DOHH2 (cell line): Measurements from ENCODE around the gene MRPL38.

Source experiments
- H3F3A ChIP-seq: fragments of 200-600 bp; sonication (generic), shearing (Covaris generic); 2 replicates; pipeline ENCODE4 v1.6.0; 2016; ENCODE audit warnings: antibody characterized with exemption, mild to moderate bottlenecking; ENCODE audit not compliant: control insufficient read depth, insufficient read depth
- H3K27ac ChIP-seq: fragments of 200-600 bp; sonication (generic); 2 replicates; pipeline ENCODE4 v1.5.1; 2014; ENCODE audit warnings: low read depth, mild to moderate bottlenecking, low read length, moderate library complexity
- H3K27me3 ChIP-seq: fragments of 200-600 bp; sonication (generic); 2 replicates; pipeline ENCODE4 v1.6.1; 2014; ENCODE audit warnings: mild to moderate bottlenecking, low read length, mixed read lengths; ENCODE audit not compliant: control insufficient read depth
- H3K36me3 ChIP-seq: fragments of 200-600 bp; sonication (generic); 2 replicates; pipeline ENCODE4 v1.6.1; 2014; ENCODE audit warnings: mild to moderate bottlenecking, low read length, moderate library complexity, mixed read lengths; ENCODE audit not compliant: control insufficient read depth
- H3K4me1 ChIP-seq: fragments of 200-600 bp; sonication (generic); 2 replicates; pipeline ENCODE4 v1.6.1; 2014; ENCODE audit warnings: mild to moderate bottlenecking, low read length, mixed read lengths; ENCODE audit not compliant: control insufficient read depth
- H3K4me2 ChIP-seq: fragments of 200-600 bp; sonication (generic); 2 replicates; pipeline ENCODE4 v1.6.0; 2014; ENCODE audit warnings: mild to moderate bottlenecking, low read length, moderate library complexity
- H3K4me3 ChIP-seq: fragments of 200-600 bp; sonication (generic); 2 replicates; pipeline ENCODE4 v1.5.1; 2014; ENCODE audit warnings: mild to moderate bottlenecking, low read length, mixed read lengths
- H3K79me2 ChIP-seq: fragments of 200-600 bp; sonication (generic); 2 replicates; pipeline ENCODE4 v1.6.1; 2014; ENCODE audit warnings: mild to moderate bottlenecking, low read length, mixed read lengths; ENCODE audit not compliant: control insufficient read depth
- H3K9me2 ChIP-seq: fragments of 200-600 bp; sonication (generic); replicated peaks from 2 replicates; pipeline ENCODE4 v1.6.1; 2014; ENCODE audit warnings: mild to moderate bottlenecking, low read length, mixed read lengths; ENCODE audit not compliant: control insufficient read depth
- H3K9me3 ChIP-seq: fragments of 200-600 bp; sonication (generic); 2 replicates; pipeline ENCODE4 v1.6.1; 2014; ENCODE audit warnings: antibody characterized with exemption, low read length, mixed read lengths; ENCODE audit not compliant: control insufficient read depth, insufficient read depth
- H4K20me1 ChIP-seq: fragments of 200-600 bp; sonication (generic); 2 replicates; pipeline ENCODE4 v1.6.0; 2014; ENCODE audit warnings: low read depth, mild to moderate bottlenecking, antibody characterized with exemption, low read length, moderate library complexity; ENCODE audit not compliant: control insufficient read depth, insufficient read depth
- EZH2phosphoT487 ChIP-seq: fragments of 200-600 bp; sonication (generic); IDR thresholded peaks from 2 replicates; pipeline ENCODE4 v1.6.1; 2017; ENCODE audit warnings: borderline replicate concordance, mild to moderate bottlenecking, antibody characterized with exemption, low read length, moderate library complexity, mixed read lengths
- TF ChIP-seq, protein P1 (sequence below): fragments of 200-600 bp; sonication (generic); IDR thresholded peaks from one replicate; pipeline ENCODE4 v1.5.1; 2014; ENCODE audit warnings: antibody characterized with exemption, mild to moderate bottlenecking, low read depth, low read length; ENCODE audit not compliant: poor library complexity, severe bottlenecking

The MRPL38 gene

DNA sequence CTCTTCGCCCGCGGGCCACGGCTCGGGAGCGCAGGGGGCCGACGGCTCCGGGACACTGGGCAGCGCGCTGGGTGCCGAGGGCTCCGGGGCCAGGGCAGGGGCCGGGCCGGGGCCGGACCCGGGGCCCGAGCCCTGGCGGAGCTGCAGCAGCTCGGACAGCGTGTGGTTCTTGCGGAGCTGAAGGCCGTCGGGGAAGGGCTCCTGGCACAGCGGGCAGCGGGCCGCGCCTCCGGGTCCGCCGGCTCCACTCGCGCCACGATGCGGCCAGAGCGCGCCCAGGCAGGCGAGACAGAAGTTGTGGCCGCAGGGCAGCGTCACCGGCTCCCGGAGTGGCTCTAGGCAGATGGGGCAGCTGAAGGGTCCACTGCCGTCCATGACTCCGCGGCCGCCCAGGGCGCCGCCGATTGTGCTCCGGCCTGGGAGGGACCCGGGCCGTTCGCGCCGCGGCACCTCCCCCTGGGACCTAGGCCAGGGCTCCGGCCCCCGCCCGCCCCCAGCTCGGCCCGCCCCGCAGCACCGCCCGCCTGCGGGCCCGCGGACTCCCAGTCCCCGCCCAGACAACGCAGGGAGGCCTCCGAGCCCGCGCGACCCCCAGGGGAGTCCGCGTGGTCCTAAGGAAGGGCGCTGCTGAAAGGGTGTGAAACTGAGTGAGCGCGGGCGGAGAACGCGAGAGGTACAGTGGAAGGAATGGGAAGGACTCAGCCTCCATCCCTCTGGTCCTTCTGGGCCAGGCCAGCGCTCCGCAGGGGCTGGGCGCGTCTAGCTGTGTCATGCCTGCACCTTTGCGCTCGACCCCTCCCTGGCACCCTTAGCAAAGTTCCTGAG is 26.3 kb downstream of the MRPL38 start, which contains the start of gene TRIM47:
TRIM47 (minus strand) TSS at position 408 of the 825 bp plus-strand sequence; CDS start at position 375, 33 bp downstream.
- Histone ChIP-seq H3K4me2 (peak within 1 kb of the TSS; percentile 98), H4K20me1 (no peaks in the 10 kb centered on the region), H3K27ac (peak within 1 kb of the TSS; percentile 80), H3K27me3 (peaks cover 11% of the 10 kb centered on the region), H3K9me2 (no peaks in the 10 kb centered on the region), H3K79me2 (peaks cover 15% of the 10 kb centered on the region), H3K4me1 (peaks cover 40% of the 10 kb centered on the region), H3K36me3 (peaks cover 10% of the 10 kb centered on the region), H3F3A (0 out of 2 replicates have a peak, but pooled peaks cover 6% of the 10 kb centered on the region), H3K9me3 (no peaks in the 10 kb centered on the region), H3K4me3 (peak within 1 kb of the TSS; percentile 75)
- TF ChIP-seq EZH2phosphoT487 = no peak
- TF ChIP-seq, protein P1, sequence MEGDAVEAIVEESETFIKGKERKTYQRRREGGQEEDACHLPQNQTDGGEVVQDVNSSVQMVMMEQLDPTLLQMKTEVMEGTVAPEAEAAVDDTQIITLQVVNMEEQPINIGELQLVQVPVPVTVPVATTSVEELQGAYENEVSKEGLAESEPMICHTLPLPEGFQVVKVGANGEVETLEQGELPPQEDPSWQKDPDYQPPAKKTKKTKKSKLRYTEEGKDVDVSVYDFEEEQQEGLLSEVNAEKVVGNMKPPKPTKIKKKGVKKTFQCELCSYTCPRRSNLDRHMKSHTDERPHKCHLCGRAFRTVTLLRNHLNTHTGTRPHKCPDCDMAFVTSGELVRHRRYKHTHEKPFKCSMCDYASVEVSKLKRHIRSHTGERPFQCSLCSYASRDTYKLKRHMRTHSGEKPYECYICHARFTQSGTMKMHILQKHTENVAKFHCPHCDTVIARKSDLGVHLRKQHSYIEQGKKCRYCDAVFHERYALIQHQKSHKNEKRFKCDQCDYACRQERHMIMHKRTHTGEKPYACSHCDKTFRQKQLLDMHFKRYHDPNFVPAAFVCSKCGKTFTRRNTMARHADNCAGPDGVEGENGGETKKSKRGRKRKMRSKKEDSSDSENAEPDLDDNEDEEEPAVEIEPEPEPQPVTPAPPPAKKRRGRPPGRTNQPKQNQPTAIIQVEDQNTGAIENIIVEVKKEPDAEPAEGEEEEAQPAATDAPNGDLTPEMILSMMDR = no peak

DNA sequence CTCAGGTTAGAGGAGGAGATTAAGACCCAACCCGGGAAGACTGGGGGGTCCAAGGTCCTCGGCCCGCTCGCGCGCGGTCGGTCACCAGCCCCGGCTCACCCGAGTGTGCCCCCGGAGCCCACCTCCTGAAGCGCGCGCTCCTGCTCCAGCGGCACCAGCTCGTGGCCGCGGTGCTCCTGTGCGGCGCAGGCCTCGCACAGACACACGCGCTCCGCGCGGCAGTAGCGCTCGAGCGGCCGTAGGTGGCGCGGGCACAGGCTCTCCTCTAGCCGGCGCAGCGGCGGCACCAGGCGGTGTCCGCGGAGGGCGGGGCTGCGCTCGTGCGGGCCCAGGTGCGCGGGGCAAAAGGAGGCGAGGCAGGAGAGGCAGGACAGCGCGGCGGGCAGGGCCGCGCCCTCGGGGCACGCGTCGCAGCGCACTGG is 26.9 kb downstream of the MRPL38 start:
- Histone ChIP-seq H3K4me1 (peaks cover 40% of the 10 kb centered on the region), H3F3A (0 out of 2 replicates have a peak, but pooled peaks cover 6% of the 10 kb centered on the region), H3K36me3 (peaks cover 10% of the 10 kb centered on the region), H4K20me1 (no peaks in the 10 kb centered on the region), H3K27ac (peak overlapping the region; percentile 80), H3K9me2 (no peaks in the 10 kb centered on the region), H3K79me2 (peaks cover 15% of the 10 kb centered on the region), H3K4me2 (peak overlapping the region; percentile 98), H3K9me3 (no peaks in the 10 kb centered on the region), H3K27me3 (peaks cover 11% of the 10 kb centered on the region), H3K4me3 (peak overlapping the region; percentile 75)
- TF ChIP-seq EZH2phosphoT487 = no peak
- TF ChIP-seq, protein P1 = peak; percentile 41

DNA sequence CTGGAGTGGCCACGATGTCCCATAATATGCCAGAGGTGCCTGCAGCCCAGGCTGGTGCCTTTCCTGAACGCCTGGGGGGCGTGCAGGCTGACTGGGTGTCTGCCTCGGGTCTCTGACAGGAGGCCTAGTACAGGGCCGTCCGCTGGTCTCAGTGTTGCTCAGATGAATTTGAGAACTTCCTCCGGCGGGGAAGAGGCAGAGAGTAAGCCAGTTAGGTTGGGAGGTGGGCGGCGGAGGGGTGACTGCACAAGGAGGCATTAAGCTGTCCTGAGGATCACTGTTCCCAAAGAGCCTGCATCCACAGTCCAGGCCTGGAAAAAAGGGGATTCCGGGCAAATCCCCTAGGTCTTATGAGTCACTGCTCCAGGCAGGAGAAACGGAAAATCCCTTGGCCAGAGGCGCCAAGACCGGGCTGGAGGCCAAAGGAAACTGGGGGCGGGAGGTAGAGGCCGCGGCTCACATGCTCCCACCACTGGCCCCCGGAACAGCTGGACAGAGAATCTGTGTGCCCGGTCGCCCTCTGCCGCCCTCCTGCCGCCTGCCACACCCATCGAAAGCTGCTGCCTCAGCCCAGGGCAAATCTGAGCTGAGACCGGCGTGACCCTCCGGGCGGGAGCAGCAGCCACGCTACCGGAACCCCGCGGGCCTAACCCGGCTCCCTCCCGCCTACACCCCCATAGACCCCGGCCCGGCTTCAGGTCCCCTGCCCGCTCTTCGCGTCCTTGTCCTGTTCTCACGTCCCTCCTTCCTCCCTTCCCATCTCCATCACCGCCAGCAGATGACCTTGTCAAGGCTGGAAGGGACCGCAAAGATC is 27.5 kb downstream of the MRPL38 start:
- Histone ChIP-seq H3K4me1 (peaks cover 40% of the 10 kb centered on the region), H4K20me1 (no peaks in the 10 kb centered on the region), H3K27me3 (peaks cover 11% of the 10 kb centered on the region), H3K79me2 (peaks cover 15% of the 10 kb centered on the region), H3K36me3 (peaks cover 10% of the 10 kb centered on the region), H3K9me2 (no peaks in the 10 kb centered on the region), H3K4me2 (peak overlapping the region; percentile 98), H3K27ac (peak overlapping the region; percentile 80), H3K9me3 (no peaks in the 10 kb centered on the region), H3K4me3 (peak overlapping the region; percentile 75), H3F3A (0 out of 2 replicates have a peak, but pooled peaks cover 6% of the 10 kb centered on the region)
- TF ChIP-seq EZH2phosphoT487 = no peak
- TF ChIP-seq, protein P1 = no peak
